IMR-90 (cell line): ENCODE data around the gene CD101. TPM values are rescaled to one million over a fixed set of nuclear protein-coding genes. Genes with fewer than 3 reads are reported as not detected.

Source experiments
- ATAC-seq: fragments of 200-7000 bp; cut with Tn5 transposase; 2 replicates; pipeline ENCODE4 v1.9.1; 2020; ENCODE audit warnings: low read depth, mild to moderate bottlenecking, moderate library complexity
- BruUV-seq: library from RNA; stranded (reverse); fragments of 400-500 nt; replicated peaks from 2 replicates; lab custom pipeline; 2021; lab: Mats Ljungman, UMichigan
- CTCF ChIA-PET: fragments of 300-600 bp; formaldehyde crosslinking; extraction: SDS; loops from one replicate; lab custom pipeline; 2021; ENCODE audit warnings: antibody characterized with exemption; lab: Yijun Ruan, JAX
- POLR2A ChIA-PET: fragments of 300-600 bp; sonication (Branson Sonifier 250); formaldehyde crosslinking; loops from one replicate; lab custom pipeline; 2022; ENCODE audit warnings: antibody characterized with exemption; ENCODE audit not compliant: unreplicated experiment; lab: Charles Lee
- DNase-seq: peaks from one replicate; pipeline ENCODE4 v3.0.0; 2013
- H2AFZ ChIP-seq: replicated peaks from 2 replicates; pipeline ENCODE3; 2013; ENCODE audit warnings: low read length, mild to moderate bottlenecking; ENCODE audit not compliant: poor library complexity
- H2AK5ac ChIP-seq: 2 replicates; pipeline ENCODE4 v1.6.1; 2013; ENCODE audit warnings: low read depth, low read length, inconsistent platforms
- H2AK9ac ChIP-seq: replicated peaks from 2 replicates; pipeline ENCODE3; 2013; ENCODE audit warnings: mild to moderate bottlenecking, low read depth, low read length, moderate library complexity; ENCODE audit not compliant: poor library complexity
- H2BK120ac ChIP-seq: 2 replicates; pipeline ENCODE4 v1.6.1; 2013; ENCODE audit warnings: low read depth, low read length, inconsistent platforms
- H2BK15ac ChIP-seq: 3 replicates; pipeline ENCODE4 v1.6.1; 2013; ENCODE audit warnings: low read depth, low read length, inconsistent platforms
- H2BK20ac ChIP-seq: 2 replicates; pipeline ENCODE4 v1.6.1; 2013; ENCODE audit warnings: low read depth, mild to moderate bottlenecking, inconsistent platforms, low read length, moderate library complexity
- H2BK5ac ChIP-seq: 2 replicates; pipeline ENCODE4 v1.6.1; 2013; ENCODE audit warnings: mild to moderate bottlenecking, low read depth, low read length, inconsistent platforms; ENCODE audit not compliant: poor library complexity, severe bottlenecking
- H3K14ac ChIP-seq: replicated peaks from 2 replicates; pipeline ENCODE4 v1.6.1; 2013; ENCODE audit warnings: low read depth, low read length, inconsistent platforms
- H3K18ac ChIP-seq: 2 replicates; pipeline ENCODE4 v1.6.1; 2013; ENCODE audit warnings: low read depth, low read length, control low read depth
- H3K23ac ChIP-seq: 2 replicates; pipeline ENCODE4 v1.6.1; 2013; ENCODE audit warnings: low read depth, low read length, inconsistent platforms
- H3K27ac ChIP-seq: 2 replicates; pipeline ENCODE4 v1.5.1; 2013; ENCODE audit warnings: mild to moderate bottlenecking, control low read depth, low read length; ENCODE audit not compliant: insufficient read depth
- H3K27me3 ChIP-seq: 2 replicates; pipeline ENCODE4 v1.6.1; 2013; ENCODE audit warnings: low read length; ENCODE audit not compliant: control insufficient read depth, insufficient read depth
- H3K36me3 ChIP-seq: 2 replicates; pipeline ENCODE4 v1.6.1; 2013; ENCODE audit warnings: low read length, mixed read lengths; ENCODE audit not compliant: control insufficient read depth, insufficient read depth
- H3K4ac ChIP-seq: 2 replicates; pipeline ENCODE4 v1.6.1; 2013; ENCODE audit warnings: low read depth, low read length, inconsistent platforms
- H3K4me1 ChIP-seq: 2 replicates; pipeline ENCODE4 v1.6.1; 2013; ENCODE audit warnings: low read length, mixed read lengths; ENCODE audit not compliant: control insufficient read depth, insufficient read depth
- H3K4me2 ChIP-seq: 2 replicates; pipeline ENCODE4 v1.6.1; 2013; ENCODE audit warnings: low read depth, mild to moderate bottlenecking, control low read depth, low read length, moderate library complexity
- H3K4me3 ChIP-seq: 2 replicates; pipeline ENCODE4 v1.5.1; 2013; ENCODE audit warnings: low read depth, mild to moderate bottlenecking, control low read depth, low read length, moderate library complexity; ENCODE audit not compliant: insufficient read depth
- H3K56ac ChIP-seq: 2 replicates; pipeline ENCODE4 v1.6.1; 2013; ENCODE audit warnings: low read length, inconsistent platforms; ENCODE audit not compliant: insufficient read depth; ENCODE audit errors: extremely low read depth
- H3K79me1 ChIP-seq, 2 experiments: 2 replicates each; pipeline ENCODE4 v1.6.1; 2013; ENCODE audit warnings: low read length in 2 of 2, inconsistent platforms in 1 of 2, low read depth in 1 of 2
- H3K9ac ChIP-seq: 2 replicates; pipeline ENCODE4 v1.6.1; 2013; ENCODE audit warnings: low read depth, low read length, control low read depth
- H3K9me1 ChIP-seq: 2 replicates; pipeline ENCODE4 v1.6.1; 2013; ENCODE audit warnings: low read length, inconsistent platforms; ENCODE audit not compliant: insufficient read depth
- H3K9me3 ChIP-seq: 2 replicates; pipeline ENCODE4 v1.6.1; 2013; ENCODE audit warnings: low read length; ENCODE audit not compliant: control insufficient read depth, insufficient read depth
- H4K20me1 ChIP-seq: 2 replicates; pipeline ENCODE4 v1.6.1; 2013; ENCODE audit warnings: low read length, inconsistent platforms; ENCODE audit not compliant: insufficient read depth
- H4K5ac ChIP-seq: 2 replicates; pipeline ENCODE4 v1.6.1; 2013; ENCODE audit warnings: mild to moderate bottlenecking, low read depth, low read length, control low read depth
- H4K8ac ChIP-seq, 2 experiments: 2 replicates each; pipeline ENCODE4 v1.6.1; 2013; ENCODE audit warnings: low read depth in 2 of 2, low read length in 2 of 2, control low read depth in 1 of 2, inconsistent platforms in 1 of 2
- H4K91ac ChIP-seq: 2 replicates; pipeline ENCODE4 v1.6.1; 2013; ENCODE audit warnings: low read depth, low read length, inconsistent platforms; ENCODE audit not compliant: insufficient read depth
- NFE2L2 ChIP-seq: fragments of 150-350 bp; IDR thresholded peaks from 2 replicates; pipeline ENCODE4 v1.6.1; 2016; ENCODE audit warnings: low read depth, mild to moderate bottlenecking, low read length
- WGBS, 2 experiments: methylation state at CpG; one replicate each; pipeline versions ENCODE4 v1.1.5 to v1.1.7; 2013; ENCODE audit warnings: missing lambda C conversion rate in 2 of 2; ENCODE audit not compliant: insufficient read length in 1 of 2; ENCODE audit errors: extremely low coverage in 2 of 2; 5-methylcytosine and 5-hydroxymethylcytosine counted together
- dilution Hi-C: fragments of 300-500 bp; cut with HindIII; formaldehyde crosslinking; loops from one replicate; pipeline ENCODE4 v1.14.3; 2018; ENCODE audit warnings: low sequenced_read_pairs; ENCODE audit not compliant: unreplicated experiment
- in situ Hi-C: fragments of 300-500 bp; cut with MboI; formaldehyde crosslinking; loops from 3 replicates; pipeline ENCODE4 v1.14.3; 2019; ENCODE audit warnings: low sequenced_read_pairs, inconsistent platforms, mixed read lengths
- intact Hi-C: fragments of 100-400 bp; cut with micrococcal nuclease; formaldehyde crosslinking; loops from 2 replicates; pipeline ENCODE4 v1.10.0; 2022
- polyA plus RNA-seq, 3 experiments: library from polyadenylated mRNA; depleted of rRNA; stranded (reverse); fragments of >200 nt; gene quantifications; 2 replicates each; pipeline ENCODE4 v1.2.3, GENCODE V29; 2012; ENCODE audit warnings: low replicate concordance in 1 of 3
- total RNA-seq: library from RNA; depleted of rRNA; stranded (reverse); fragments of >200 nt; gene quantifications from 2 replicates; pipeline ENCODE4 v1.2.3, GENCODE V29; 2012

The CD101 gene
- total and polyA plus RNA-seq, 2 of the 4 experiments (the other 2 are of a cell fraction), result not detected

- no peaks in the 10 kb centered on the region for H3K4me1 ChIP-seq
- H3K18ac ChIP-seq, result no peak overlapping the region
- ChIA-PET CTCF (no interaction called here), POLR2A (no interaction called here)
- H2AFZ ChIP-seq, result peak overlapping the region; percentile 8
- no peak overlapping the region for H2BK120ac ChIP-seq
- no peak overlapping the region for H3K56ac ChIP-seq
- H2BK5ac ChIP-seq, result no peak overlapping the region
- BruUV-seq, result no TSS peak
- H3K79me1 ChIP-seq, result no peaks in the 10 kb centered on the region
- H2AK9ac ChIP-seq, result no peak overlapping the region
- H3K27me3 ChIP-seq, result no peaks in the 10 kb centered on the region; the same call in 1 of the 2 replicates
- dilution Hi-C loops, result no loop called here
- WGBS, 2 experiments, result no CpG with 5 or more reads among the region's 2 CpGs
- H3K9me1 ChIP-seq, result no peaks in the 10 kb centered on the region
- DNase-seq (no peak), ATAC-seq (no peak)
- no peak overlapping the region for H2AK5ac ChIP-seq
- H2BK15ac ChIP-seq, result no peak overlapping the region
- no peak overlapping the region for H4K91ac ChIP-seq
- H3K4me2 ChIP-seq, result no peak overlapping the region
- intact Hi-C loops, result no loop called here
- TF ChIP-seq NFE2L2, result no peak
- H4K20me1 ChIP-seq, result no peaks in the 10 kb centered on the region
- no peak overlapping the region for H4K5ac ChIP-seq
- H3K36me3 ChIP-seq, result no peaks in the 10 kb centered on the region
- no peak overlapping the region for H3K4me3 ChIP-seq
- no peak overlapping the region for H2BK20ac ChIP-seq
- in situ Hi-C loops, result no loop called here
- H3K23ac ChIP-seq, result no peak overlapping the region
- no peak overlapping the region for H3K4ac ChIP-seq
- no peak overlapping the region for H4K8ac ChIP-seq
- no peak overlapping the region for H3K27ac ChIP-seq
- no peaks in the 10 kb centered on the region for H3K9me3 ChIP-seq
- no peak overlapping the region for H3K14ac ChIP-seq
- no peak overlapping the region for H3K9ac ChIP-seq
These were observed 42.6 kb upstream of the CD101 start for GRCh38 chr1:116958977-116959376.
